GM18858 (cell line): Measurements from ENCODE around the gene CORO1A.
"Not testable (repeated sequence)": the region's sequence is repeated elsewhere in the genome, so short reads cannot be mapped to it uniquely, and the experiment has no call there.

Source experiments
- ATAC-seq: cut with Tn5 transposase; IDR thresholded peaks from one replicate; pipeline ENCODE4 v1.9.1; 2021; ENCODE audit not compliant: unreplicated experiment

Gene CORO1A

GRCh38 chr16:30199608-30200343 is 16.4 kb downstream of the CORO1A start:
- not testable (repeated sequence) for ATAC-seq

GRCh38 chr16:30205541-30206236 is 22.3 kb downstream of the CORO1A start:
- not testable (repeated sequence) for ATAC-seq

GRCh38 chr16:30206252-30206651 is 22.9 kb downstream of the CORO1A start:
- not testable (repeated sequence) for ATAC-seq

- not testable (repeated sequence) for ATAC-seq
Measured at GRCh38 chr16:30207063-30207704, 23.8 kb downstream of the CORO1A start.

- ATAC-seq, result not testable (repeated sequence)
Measured at GRCh38 chr16:30209032-30209431, 25.6 kb downstream of the CORO1A start.

GRCh38 chr16:30211414-30211813 is 28.0 kb downstream of the CORO1A start:
- not testable (repeated sequence) for ATAC-seq

GRCh38 chr16:30217082-30217481 is 33.7 kb downstream of the CORO1A start:
- ATAC-seq, result not testable (repeated sequence)
